Measurements from ENCODE around the gene HMCN2. TPM values are rescaled to one million over a fixed set of nuclear protein-coding genes. Genes with fewer than 3 reads are reported as not detected.
"Not testable (repeated sequence)": the region's sequence is repeated elsewhere in the genome, so short reads cannot be mapped to it uniquely, and the experiment has no call there.

The HMCN2 gene
- polyA plus RNA-seq, 1 donor, result 7.5 TPM

DNA sequence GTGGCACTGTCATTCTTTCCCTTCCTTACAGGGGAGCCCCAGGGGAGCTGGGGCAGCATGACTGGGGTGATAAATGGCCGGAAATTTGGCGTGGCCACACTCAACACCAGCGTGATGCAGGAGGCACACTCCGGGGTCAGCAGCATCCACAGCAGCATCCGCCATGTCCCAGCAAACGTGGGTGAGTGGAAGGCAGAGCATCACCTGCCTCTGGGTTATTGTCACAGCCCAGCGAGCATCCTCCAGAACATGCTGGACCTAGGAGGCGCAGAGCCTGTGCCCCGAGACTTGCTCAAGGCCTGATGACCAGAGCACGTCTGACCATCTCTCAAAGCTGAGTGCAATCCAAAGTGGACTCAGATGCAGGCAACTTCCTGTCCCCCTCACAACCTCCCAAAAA lies 157.0 kb downstream of the HMCN2 start:
- no peak for DNase-seq

DNA sequence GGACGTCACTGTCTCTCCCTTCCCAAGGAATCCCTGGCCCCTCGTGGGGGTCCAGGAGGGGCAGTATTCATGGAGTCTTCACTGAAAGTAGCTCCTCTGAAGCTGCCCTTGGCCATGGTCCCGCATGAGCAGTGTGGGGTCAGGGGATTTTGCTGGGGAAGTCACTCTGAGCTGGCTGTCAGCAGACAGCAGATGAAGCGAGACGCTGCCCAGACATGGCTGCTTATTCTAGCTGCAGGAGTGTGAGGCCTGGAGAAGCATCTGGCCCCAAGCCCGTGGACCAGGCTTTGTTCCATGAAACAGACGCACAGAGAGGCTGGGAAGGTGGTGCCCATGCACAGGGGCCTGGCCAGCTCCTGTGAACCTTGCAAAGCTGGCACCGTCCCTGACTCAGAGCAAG lies 157.7 kb downstream of the HMCN2 start:
- peak; percentile 46 for DNase-seq

- no peak for DNase-seq
Measured at GRCh38 chr9:130424595-130425454, 159.3 kb downstream of the HMCN2 start.

GRCh38 chr9:130425741-130426466 lies 160.3 kb downstream of the HMCN2 start:
- DNase-seq, result no peak

DNA sequence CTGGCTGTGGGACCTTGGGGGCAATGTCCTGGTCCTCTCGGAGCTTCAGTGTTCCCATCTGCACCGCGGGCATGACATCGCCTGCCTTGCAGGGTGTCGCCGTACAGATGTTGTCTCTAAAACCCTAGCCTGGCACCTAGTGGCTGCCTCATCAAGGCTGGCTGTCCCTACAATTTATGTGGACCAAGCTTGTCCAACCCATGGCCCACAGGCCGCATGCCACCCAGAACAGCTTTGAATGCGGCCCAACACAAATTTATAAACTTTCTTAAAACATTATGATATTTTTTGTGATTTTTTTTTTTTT lies 160.9 kb downstream of the HMCN2 start:
- no peak for DNase-seq

DNA sequence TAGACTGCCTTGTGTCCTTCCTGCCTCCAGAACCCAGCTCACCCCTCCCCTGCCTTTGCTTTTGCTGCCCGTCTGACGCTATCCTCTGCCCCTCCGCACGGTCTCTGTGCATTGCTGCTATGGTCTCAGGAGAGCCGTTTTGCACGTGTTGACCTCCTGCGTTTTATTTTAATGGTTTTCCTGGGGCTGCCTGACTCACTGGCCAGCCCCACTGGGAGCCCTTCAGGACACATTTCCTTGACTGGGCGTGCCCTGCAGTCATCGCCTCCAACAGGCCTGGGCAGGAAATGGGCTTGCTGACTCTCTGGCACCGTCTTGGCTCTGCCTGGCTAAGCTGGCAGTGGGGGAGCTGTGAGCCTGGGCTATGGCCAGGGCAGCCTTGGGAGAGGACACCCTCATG lies 161.3 kb downstream of the HMCN2 start:
- no peak for DNase-seq

DNA sequence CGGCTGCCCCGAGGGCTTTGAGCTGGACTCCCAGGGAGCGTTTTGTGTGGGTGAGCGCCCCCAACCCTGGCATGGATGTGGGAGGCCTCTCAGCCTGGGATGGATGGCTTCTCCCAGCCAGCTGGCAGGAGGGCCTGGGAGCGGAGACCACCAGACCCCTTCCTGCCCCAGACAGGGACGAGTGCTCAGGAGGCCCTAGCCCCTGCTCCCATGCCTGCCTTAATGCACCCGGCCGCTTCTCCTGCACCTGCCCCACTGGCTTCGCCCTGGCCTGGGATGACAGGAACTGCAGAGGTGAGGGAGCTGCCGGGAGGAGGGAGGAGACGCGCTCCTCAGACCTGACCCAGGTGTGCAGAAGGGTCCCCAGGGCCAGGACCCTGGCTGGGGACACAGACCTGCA lies 161.8 kb downstream of the HMCN2 start:
- DNase-seq, result no peak

DNA sequence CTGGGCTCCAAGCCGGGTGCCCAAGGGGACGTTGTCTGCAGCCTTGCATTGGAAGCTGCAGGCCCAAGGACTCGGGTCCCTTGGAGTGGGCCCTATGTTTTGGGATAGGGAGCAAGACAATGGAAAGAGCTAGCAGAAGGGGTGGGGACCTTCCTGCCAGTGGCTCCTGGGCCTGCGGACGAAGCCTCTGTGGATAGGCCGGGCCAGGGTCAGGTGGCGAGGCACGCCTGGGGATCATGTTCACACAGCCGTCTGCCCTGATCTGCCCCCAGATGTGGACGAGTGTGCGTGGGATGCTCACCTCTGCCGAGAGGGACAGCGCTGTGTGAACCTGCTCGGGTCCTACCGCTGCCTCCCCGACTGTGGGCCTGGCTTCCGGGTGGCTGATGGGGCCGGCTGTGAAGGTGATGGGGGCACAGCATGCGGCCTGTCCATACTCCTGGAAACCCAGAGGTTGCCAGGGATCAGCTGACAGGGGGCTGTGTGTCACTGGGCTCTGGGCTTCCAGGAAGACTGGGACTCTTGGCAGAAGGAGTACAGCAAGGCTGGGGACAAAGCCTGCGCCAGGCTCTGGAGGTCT lies 162.6 kb downstream of the HMCN2 start:
- DNase-seq, result no peak

- no peak for DNase-seq
Measured at GRCh38 chr9:130429381-130429780, 163.8 kb downstream of the HMCN2 start.

DNA sequence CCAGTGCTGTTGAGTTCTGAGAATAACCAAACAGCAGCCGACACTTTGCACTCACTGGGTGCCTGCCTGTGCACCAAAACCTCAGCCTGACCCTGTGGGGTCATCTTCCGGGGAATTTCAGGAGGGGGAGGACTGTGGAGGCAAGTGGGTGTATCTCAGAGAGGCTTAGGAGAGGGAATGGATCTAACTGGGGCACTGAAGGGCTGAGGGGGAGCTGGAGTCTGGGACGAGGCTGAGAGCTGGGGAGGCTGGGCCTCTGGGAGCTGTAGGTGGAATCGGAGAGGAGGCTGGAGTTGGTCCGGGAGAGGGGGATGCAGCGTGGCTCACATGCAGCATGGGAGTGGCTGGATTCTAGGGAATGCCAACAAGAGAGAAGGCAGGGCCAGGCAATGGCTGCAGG lies 164.3 kb downstream of the HMCN2 start:
- DNase-seq, result no peak

DNA sequence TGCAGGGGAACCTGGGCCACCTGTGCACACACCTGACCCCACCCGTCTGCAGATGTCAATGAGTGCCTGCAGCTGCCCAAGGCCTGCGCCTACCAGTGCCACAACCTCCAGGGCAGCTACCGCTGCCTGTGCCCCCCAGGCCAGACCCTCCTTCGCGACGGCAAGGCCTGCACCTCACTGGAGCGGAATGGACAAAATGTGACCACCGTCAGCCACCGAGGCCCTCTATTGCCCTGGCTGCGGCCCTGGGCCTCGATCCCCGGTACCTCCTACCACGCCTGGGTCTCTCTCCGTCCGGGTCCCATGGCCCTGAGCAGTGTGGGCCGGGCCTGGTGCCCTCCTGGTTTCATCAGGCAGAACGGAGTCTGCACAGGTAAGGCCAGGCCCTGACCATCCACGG lies 164.7 kb downstream of the HMCN2 start:
- DNase-seq, result no peak

- no peak for DNase-seq
Measured at GRCh38 chr9:130430734-130431535, 165.4 kb downstream of the HMCN2 start.

DNA sequence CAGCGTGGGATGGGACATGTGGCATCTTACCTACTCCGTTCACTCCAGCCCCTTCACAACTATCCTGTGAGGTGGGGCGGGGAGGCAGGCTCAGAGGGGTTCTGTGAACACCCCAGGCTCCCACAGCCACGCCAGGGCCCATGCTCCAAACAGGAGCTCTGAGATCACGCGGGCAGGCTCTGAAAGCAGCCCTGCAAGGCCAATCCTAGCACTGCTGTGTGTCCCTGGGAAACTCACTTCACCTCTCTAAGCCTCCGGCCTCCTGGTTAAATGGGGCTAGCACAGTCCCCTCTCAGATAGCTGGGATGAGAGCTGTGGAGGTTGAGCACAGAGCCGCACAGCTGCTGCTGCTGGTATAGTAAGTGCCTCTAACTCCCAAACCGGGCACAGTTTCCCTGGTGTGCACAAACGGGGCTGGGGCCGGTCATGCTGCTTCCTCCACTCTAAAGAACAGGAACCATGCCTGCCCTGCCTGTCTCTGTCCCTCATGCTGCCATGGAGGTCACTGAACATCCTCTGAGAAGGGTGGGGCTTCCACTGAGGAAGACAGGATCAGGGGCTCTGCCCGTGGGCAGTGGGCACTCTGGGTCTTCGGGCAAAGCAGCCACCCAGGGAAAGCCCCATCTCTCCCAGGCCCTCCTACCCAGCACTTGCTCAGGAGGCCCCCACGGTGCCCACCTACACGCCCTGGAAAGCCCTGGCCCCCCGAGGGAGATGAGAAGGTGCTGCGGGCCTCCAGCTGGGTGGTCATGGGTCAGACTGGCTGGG lies 166.2 kb downstream of the HMCN2 start:
- no peak for DNase-seq

DNA sequence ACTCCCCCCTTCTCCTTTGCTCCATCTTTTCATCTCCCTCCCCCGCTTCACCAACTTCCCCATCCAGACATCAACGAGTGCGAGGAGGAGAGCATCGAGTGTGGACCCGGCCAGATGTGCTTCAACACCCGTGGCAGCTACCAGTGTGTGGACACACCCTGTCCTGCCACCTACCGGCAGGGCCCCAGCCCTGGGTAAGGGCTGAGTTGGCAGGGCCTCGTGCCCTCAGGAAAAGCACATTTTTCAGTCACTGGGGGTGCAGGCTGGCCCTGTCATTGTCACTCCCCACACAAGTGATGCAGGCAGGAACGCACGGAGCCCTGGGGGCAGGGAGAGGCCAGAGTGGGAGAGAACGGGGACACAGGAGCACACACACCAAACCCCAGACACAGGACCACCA lies 166.8 kb downstream of the HMCN2 start:
- no peak for DNase-seq

DNA sequence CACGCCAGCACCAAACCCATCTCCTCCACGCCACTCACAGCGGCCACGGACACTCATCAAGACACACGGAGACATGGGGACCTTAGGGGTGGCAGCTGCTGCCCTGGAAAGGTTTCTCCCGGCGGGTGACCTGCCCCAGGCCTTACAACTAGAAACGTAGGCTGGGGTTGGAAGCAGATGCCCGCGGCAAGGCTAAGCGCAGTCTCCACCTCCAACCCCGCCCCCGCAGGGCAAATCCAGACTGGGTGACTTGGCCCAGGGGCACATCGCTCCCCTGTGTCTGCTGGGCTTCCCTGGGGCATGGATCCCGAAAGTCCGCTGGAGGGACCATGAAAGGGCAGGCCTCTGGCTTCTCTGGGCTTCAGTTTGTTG lies 167.2 kb downstream of the HMCN2 start:
- DNase-seq, result no peak

GRCh38 chr9:130433168-130433946 lies 167.8 kb downstream of the HMCN2 start:
- DNase-seq, result peak; percentile 54

- DNase-seq, result no peak
Measured at GRCh38 chr9:130433947-130434262, 168.3 kb downstream of the HMCN2 start.

GRCh38 chr9:130434656-130435055 lies 169.1 kb downstream of the HMCN2 start:
- not testable (repeated sequence) for DNase-seq

DNA sequence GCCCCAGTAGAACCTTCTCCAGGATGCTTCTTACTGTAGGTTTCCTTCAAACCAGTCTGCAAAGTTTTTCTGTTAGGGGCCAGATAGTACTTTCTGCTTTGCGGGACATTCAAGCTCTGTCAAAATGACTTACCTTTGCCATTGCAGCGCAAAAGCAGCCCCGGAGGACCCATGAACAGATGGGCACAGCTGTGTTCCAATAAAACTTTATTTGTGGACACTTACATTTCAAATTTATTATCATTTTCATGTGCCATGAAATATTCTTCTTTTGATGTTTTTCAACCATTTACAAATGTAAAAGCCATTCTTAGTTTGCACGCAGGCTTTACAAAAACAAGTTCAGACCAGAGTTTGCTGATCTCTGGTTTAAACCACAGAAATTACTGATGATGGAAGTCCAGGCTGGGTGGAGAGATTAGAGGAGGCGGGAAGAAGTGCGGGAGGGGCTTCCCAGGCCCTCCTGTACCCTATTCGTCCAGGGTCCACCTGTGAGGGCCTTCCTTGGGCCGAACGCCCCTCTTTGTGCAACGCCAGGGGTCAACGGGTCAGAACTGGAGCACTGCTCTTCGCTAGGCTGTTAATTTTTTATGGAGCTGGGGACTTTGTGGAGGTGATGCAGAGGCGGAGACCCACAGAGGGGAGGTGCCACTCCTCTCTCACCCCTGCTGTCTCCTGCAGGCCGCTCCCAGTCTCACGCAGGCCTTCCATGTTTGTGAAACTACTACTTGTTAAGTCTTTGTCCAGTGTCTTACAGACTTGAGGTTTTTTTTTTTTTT lies 171.6 kb downstream of the HMCN2 start:
- no peak for DNase-seq

- no peak for DNase-seq
Measured at GRCh38 chr9:130438382-130438981, 172.9 kb downstream of the HMCN2 start.

Measured in hindlimb muscle (tissue), 1 donor.